WTC11 (cell line): ENCODE measurements around the gene TOM1. TPM values are rescaled to one million over a fixed set of nuclear protein-coding genes. Genes with fewer than 3 reads are reported as not detected.

ENCODE experiments used
- ATAC-seq: fragments of 200-7000 bp; cut with Tn5 transposase; 2 replicates; pipeline ENCODE4 v1.10.0; 2021; ENCODE audit warnings: mild to moderate bottlenecking, moderate library complexity
- CTCF ChIA-PET: fragments of 300-600 bp; sonication (Branson Sonifier 250); formaldehyde crosslinking; loops from one replicate; lab custom pipeline; 2021; ENCODE audit warnings: antibody characterized with exemption; lab: Charles Lee
- POLR2A ChIA-PET: fragments of 350-600 bp; sonication (Branson Sonifier 250); formaldehyde crosslinking; loops from one replicate; lab custom pipeline; 2021; ENCODE audit warnings: antibody characterized with exemption; lab: Charles Lee
- DNase-seq: peaks from one replicate; pipeline ENCODE4 v3.0.0; 2021; ENCODE audit warnings: low spot score
- H3K27ac Mint-ChIP-seq: 2 replicates; pipeline ENCODE4 v1.8.0; 2021; ENCODE audit warnings: mixed read lengths
- H3K27me3 Mint-ChIP-seq: 2 replicates; pipeline ENCODE4 v1.8.0; 2021; ENCODE audit warnings: low read depth, mild to moderate bottlenecking, moderate library complexity, mixed read lengths
- H3K36me3 Mint-ChIP-seq: 2 replicates; pipeline ENCODE4 v1.8.0; 2021; ENCODE audit warnings: mixed read lengths
- H3K4me1 Mint-ChIP-seq: 2 replicates; pipeline ENCODE4 v1.8.0; 2022; ENCODE audit warnings: mixed read lengths
- H3K4me3 Mint-ChIP-seq: 2 replicates; pipeline ENCODE4 v1.8.0; 2021; ENCODE audit warnings: mild to moderate bottlenecking, moderate library complexity, mixed read lengths
- H3K9me3 Mint-ChIP-seq: 2 replicates; pipeline ENCODE4 v1.8.0; 2021; ENCODE audit warnings: mixed read lengths
- ETV6 ChIP-seq: sonication (generic); formaldehyde crosslinking; IDR thresholded peaks from 2 replicates; pipeline ENCODE4 v1.8.1; 2022; ENCODE audit warnings: mild to moderate bottlenecking, missing genetic modification reagents
- FOXJ3 ChIP-seq: sonication (generic); formaldehyde crosslinking; IDR thresholded peaks from 2 replicates; pipeline ENCODE4 v1.9.0; 2021; ENCODE audit warnings: missing genetic modification reagents, mild to moderate bottlenecking, borderline replicate concordance
- GABPB1 ChIP-seq: sonication (generic); formaldehyde crosslinking; IDR thresholded peaks from 2 replicates; pipeline ENCODE4 v1.8.1; 2023; ENCODE audit warnings: mild to moderate bottlenecking, missing genetic modification reagents
- NR1H2 ChIP-seq: sonication (generic); formaldehyde crosslinking; IDR thresholded peaks from 2 replicates; pipeline ENCODE4 v1.9.0; 2021; ENCODE audit warnings: mild to moderate bottlenecking, moderate library complexity, missing genetic modification reagents
- OVOL2 ChIP-seq: fragments of 250-450 bp; sonication (Bioruptor Pico); IDR thresholded peaks from 2 replicates; pipeline ENCODE4 v1.9.0; 2021; ENCODE audit warnings: mild to moderate bottlenecking, borderline replicate concordance
- SMAD3 ChIP-seq: sonication (generic); formaldehyde crosslinking; IDR thresholded peaks from 2 replicates; pipeline ENCODE4 v1.8.0; 2022; ENCODE audit warnings: missing genetic modification reagents, mild to moderate bottlenecking, borderline replicate concordance
- ZNF671 ChIP-seq: fragments of 250-450 bp; sonication (Bioruptor Pico); IDR thresholded peaks from 2 replicates; pipeline ENCODE4 v1.8.0; 2021; ENCODE audit warnings: mild to moderate bottlenecking
- total RNA-seq: library from RNA; stranded (reverse); gene quantifications from 3 replicates; pipeline ENCODE4 v1.2.3, GENCODE V29; 2021
- TF ChIP-seq, protein P1 (sequence below): sonication (generic); formaldehyde crosslinking; IDR thresholded peaks from 2 replicates; pipeline ENCODE4 v1.8.1; 2022; ENCODE audit warnings: low read depth, missing genetic modification reagents, borderline replicate concordance
- TF ChIP-seq, protein P2 (sequence below): sonication (generic); formaldehyde crosslinking; IDR thresholded peaks from 2 replicates; pipeline ENCODE4 v1.8.1; 2023; ENCODE audit warnings: mild to moderate bottlenecking, missing genetic modification reagents
- TF ChIP-seq, protein P3 (sequence below): fragments of 250-450 bp; sonication (Bioruptor Pico); IDR thresholded peaks from 2 replicates; pipeline ENCODE4 v1.9.0; 2021; ENCODE audit warnings: moderate library complexity, mild to moderate bottlenecking, inconsistent platforms, borderline replicate concordance
- TF ChIP-seq, protein P4 (sequence below): sonication (generic); formaldehyde crosslinking; IDR thresholded peaks from 2 replicates; pipeline ENCODE4 v1.8.1; 2022; ENCODE audit warnings: low read depth, mild to moderate bottlenecking, moderate library complexity, missing genetic modification reagents, borderline replicate concordance
- TF ChIP-seq, protein P5 (sequence below): sonication (generic); formaldehyde crosslinking; IDR thresholded peaks from 2 replicates; pipeline ENCODE4 v1.8.0; 2022; ENCODE audit warnings: missing genetic modification reagents

TOM1 gene
- total RNA-seq, 1 experiment from 2014 or later: 23.5 TPM

DNA sequence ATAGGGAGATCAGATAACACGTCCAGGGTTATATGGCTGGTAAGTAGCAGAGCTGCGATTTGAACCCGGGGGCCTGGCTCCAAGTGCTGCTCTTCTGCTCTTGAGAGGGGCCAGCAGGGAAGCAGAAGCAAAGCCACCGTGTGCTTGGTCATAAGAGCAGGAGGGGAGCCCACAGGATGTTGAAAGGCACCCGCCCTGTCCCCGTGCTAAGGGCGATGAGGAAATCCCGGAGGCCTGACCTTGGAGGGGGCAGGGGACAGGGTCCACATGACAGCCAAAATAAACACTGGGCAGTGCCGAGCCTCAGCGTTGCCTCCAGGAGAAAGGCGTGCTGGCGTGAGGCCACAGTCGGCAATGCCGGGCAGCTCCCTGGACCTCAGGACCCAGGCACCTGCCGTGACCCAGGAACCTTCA lies 28.8 kb downstream of the TOM1 start:
- TF ChIP-seq, protein P1, sequence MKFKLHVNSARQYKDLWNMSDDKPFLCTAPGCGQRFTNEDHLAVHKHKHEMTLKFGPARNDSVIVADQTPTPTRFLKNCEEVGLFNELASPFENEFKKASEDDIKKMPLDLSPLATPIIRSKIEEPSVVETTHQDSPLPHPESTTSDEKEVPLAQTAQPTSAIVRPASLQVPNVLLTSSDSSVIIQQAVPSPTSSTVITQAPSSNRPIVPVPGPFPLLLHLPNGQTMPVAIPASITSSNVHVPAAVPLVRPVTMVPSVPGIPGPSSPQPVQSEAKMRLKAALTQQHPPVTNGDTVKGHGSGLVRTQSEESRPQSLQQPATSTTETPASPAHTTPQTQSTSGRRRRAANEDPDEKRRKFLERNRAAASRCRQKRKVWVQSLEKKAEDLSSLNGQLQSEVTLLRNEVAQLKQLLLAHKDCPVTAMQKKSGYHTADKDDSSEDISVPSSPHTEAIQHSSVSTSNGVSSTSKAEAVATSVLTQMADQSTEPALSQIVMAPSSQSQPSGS (CRISPR knock-in tag): no peak
- TF ChIP-seq GABPB1 (CRISPR knock-in tag) (peak; percentile 90), ETV6 (CRISPR knock-in tag) (no peak), FOXJ3 (CRISPR knock-in tag) (no peak), NR1H2 (CRISPR knock-in tag) (no peak), ZNF671 (CRISPR knock-in tag) (no peak), OVOL2 (CRISPR knock-in tag) (no peak)
- DNase-seq: no peak
- Mint-ChIP-seq H3K27me3 (no peaks in the 10 kb centered on the region), H3K9me3 (no peaks in the 10 kb centered on the region), H3K36me3 (peaks cover 27% of the 10 kb centered on the region), H3K27ac (no peak overlapping the region), H3K4me3 (no peak overlapping the region), H3K4me1 (no peaks in the 10 kb centered on the region)
- POLR2A ChIA-PET: no interaction called here
- no peak for ATAC-seq
- CTCF ChIA-PET: no interaction called here

DNA sequence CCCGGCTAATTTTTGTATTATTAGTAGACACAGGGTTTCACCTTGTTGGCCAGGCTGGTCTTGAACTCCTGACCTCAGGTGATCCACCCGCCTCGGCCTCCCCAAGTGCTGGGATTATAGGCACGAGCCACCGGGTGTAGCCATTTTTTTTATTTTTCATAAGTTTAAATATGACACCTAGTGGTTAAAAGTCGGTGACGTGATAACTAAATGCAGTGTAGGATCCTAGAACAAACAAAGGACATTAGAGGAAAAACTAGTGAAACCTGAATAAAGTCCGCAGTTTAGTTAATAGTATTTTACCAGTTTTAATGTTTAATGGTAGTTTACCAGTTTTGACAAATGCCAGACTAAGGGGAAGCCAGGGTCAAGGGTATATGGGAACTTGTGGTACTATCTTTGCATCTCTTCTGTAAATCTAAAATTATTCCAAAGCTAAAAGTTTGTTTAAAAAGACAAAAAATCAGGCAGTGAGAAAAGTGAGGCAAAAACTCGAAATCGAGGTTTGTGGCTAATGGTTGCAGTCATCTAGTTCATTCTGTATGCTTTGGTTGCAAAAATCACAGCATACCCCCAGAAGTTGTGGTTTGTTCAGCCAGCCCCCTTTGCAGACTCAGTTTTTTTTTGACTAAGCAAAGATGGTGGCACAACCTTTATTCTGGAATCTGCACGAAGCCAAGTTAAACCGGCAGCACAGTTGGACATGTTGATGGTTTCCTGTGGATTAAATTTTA lies 29.6 kb downstream of the TOM1 start:
- POLR2A ChIA-PET: no interaction called here
- Mint-ChIP-seq H3K27ac (no peak overlapping the region), H3K27me3 (no peaks in the 10 kb centered on the region), H3K4me1 (no peaks in the 10 kb centered on the region), H3K4me3 (no peak overlapping the region), H3K36me3 (peaks cover 24% of the 10 kb centered on the region), H3K9me3 (no peaks in the 10 kb centered on the region)
- no peak for TF ChIP-seq SMAD3 (CRISPR knock-in tag)
- TF ChIP-seq, protein P2, sequence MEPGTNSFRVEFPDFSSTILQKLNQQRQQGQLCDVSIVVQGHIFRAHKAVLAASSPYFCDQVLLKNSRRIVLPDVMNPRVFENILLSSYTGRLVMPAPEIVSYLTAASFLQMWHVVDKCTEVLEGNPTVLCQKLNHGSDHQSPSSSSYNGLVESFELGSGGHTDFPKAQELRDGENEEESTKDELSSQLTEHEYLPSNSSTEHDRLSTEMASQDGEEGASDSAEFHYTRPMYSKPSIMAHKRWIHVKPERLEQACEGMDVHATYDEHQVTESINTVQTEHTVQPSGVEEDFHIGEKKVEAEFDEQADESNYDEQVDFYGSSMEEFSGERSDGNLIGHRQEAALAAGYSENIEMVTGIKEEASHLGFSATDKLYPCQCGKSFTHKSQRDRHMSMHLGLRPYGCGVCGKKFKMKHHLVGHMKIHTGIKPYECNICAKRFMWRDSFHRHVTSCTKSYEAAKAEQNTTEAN (CRISPR knock-in tag): no peak
- TF ChIP-seq, protein P3, sequence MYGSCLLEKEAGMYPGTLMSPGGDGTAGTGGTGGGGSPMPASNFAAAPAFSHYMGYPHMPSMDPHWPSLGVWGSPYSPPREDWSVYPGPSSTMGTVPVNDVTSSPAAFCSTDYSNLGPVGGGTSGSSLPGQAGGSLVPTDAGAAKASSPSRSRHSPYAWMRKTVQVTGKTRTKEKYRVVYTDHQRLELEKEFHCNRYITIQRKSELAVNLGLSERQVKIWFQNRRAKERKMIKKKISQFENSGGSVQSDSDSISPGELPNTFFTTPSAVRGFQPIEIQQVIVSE: no peak
- TF ChIP-seq, protein P4, sequence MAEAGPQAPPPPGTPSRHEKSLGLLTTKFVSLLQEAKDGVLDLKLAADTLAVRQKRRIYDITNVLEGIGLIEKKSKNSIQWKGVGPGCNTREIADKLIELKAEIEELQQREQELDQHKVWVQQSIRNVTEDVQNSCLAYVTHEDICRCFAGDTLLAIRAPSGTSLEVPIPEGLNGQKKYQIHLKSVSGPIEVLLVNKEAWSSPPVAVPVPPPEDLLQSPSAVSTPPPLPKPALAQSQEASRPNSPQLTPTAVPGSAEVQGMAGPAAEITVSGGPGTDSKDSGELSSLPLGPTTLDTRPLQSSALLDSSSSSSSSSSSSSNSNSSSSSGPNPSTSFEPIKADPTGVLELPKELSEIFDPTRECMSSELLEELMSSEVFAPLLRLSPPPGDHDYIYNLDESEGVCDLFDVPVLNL (CRISPR knock-in tag): no peak
- TF ChIP-seq, protein P5, sequence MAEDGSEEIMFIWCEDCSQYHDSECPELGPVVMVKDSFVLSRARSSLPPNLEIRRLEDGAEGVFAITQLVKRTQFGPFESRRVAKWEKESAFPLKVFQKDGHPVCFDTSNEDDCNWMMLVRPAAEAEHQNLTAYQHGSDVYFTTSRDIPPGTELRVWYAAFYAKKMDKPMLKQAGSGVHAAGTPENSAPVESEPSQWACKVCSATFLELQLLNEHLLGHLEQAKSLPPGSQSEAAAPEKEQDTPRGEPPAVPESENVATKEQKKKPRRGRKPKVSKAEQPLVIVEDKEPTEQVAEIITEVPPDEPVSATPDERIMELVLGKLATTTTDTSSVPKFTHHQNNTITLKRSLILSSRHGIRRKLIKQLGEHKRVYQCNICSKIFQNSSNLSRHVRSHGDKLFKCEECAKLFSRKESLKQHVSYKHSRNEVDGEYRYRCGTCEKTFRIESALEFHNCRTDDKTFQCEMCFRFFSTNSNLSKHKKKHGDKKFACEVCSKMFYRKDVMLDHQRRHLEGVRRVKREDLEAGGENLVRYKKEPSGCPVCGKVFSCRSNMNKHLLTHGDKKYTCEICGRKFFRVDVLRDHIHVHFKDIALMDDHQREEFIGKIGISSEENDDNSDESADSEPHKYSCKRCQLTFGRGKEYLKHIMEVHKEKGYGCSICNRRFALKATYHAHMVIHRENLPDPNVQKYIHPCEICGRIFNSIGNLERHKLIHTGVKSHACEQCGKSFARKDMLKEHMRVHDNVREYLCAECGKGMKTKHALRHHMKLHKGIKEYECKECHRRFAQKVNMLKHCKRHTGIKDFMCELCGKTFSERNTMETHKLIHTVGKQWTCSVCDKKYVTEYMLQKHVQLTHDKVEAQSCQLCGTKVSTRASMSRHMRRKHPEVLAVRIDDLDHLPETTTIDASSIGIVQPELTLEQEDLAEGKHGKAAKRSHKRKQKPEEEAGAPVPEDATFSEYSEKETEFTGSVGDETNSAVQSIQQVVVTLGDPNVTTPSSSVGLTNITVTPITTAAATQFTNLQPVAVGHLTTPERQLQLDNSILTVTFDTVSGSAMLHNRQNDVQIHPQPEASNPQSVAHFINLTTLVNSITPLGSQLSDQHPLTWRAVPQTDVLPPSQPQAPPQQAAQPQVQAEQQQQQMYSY (CRISPR knock-in tag): no peak
- no peak for ATAC-seq
- DNase-seq: no peak
- CTCF ChIA-PET: interaction anchor here (1.4 kb wide), 1 partner anchor 29 kb away, joined by 3 read pairs; the partner anchor contains the start of gene TOM1
